PC-9 (cell line): ENCODE data around the gene LCN12.

ENCODE experiments used
- EZH2 ChIP-seq: fragments of 200-600 bp; sonication (generic); IDR thresholded peaks from 2 replicates; pipeline ENCODE4 v1.8.0; 2017; ENCODE audit warnings: antibody characterized with exemption, low read depth
- TF ChIP-seq, protein P1 (sequence below): fragments of 200-600 bp; sonication (generic); conservative IDR thresholded peaks from 2 replicates; pipeline ENCODE4 v1.6.1; 2017; ENCODE audit warnings: mixed run types, antibody characterized with exemption, mild to moderate bottlenecking, moderate library complexity

DNA sequence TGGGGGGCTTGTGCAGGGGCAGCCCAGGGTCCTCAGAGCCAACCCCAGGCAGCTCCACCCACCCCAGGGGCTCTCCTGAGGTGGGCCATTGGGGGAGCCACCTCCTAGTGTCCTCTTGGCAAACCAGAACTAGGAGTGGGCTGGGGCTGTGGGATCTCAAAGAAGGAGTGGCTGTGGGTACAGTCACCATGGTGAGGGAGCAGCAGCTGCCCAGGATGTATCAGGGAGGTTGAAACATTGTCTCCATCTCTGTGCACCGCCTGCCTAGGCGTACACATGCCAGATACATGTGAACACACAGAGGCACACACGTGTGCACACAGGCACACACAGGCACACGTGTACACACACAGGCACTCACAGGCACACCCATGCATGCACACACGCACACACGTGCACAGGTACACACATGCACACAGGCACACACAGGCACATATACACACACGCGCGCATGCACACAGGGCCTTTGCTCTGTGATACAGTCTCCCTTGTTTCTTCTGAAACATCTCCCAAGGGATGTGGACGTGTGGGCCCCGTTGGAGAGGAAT, 10.7 kb downstream of the LCN12 start:
- TF ChIP-seq EZH2 = no peak
- TF ChIP-seq, protein P1, sequence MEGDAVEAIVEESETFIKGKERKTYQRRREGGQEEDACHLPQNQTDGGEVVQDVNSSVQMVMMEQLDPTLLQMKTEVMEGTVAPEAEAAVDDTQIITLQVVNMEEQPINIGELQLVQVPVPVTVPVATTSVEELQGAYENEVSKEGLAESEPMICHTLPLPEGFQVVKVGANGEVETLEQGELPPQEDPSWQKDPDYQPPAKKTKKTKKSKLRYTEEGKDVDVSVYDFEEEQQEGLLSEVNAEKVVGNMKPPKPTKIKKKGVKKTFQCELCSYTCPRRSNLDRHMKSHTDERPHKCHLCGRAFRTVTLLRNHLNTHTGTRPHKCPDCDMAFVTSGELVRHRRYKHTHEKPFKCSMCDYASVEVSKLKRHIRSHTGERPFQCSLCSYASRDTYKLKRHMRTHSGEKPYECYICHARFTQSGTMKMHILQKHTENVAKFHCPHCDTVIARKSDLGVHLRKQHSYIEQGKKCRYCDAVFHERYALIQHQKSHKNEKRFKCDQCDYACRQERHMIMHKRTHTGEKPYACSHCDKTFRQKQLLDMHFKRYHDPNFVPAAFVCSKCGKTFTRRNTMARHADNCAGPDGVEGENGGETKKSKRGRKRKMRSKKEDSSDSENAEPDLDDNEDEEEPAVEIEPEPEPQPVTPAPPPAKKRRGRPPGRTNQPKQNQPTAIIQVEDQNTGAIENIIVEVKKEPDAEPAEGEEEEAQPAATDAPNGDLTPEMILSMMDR = no peak
